ENCODE results near the gene CARD19. TPM values are rescaled to one million over a fixed set of nuclear protein-coding genes. Genes with fewer than 3 reads are reported as not detected.

Gene CARD19
- total RNA-seq, 2 experiments from 2014 or later: 80.4 to 83.5 TPM

- ChIA-PET CTCF (interaction anchor here (1.2 to 1.7 kb wide), 3 partner anchors 9 to 20 kb away, joined by 4 to 9 read pairs (median 5); no protein-coding TSS in a partner anchor), POLR2A (interaction anchor here (1.2 to 2.9 kb wide), 2 partner anchors 9 to 32 kb away, joined by 3 to 14 read pairs; no protein-coding TSS in a partner anchor)
- H3K4me3 Mint-ChIP-seq: no peak overlapping the region
- no peak for DNase-seq
- H3K36me3 Mint-ChIP-seq (ENCODE audit: low read depth): peaks cover 27% of the 10 kb centered on the region
- H3K9me3 Mint-ChIP-seq: no peaks in the 10 kb centered on the region
- peaks cover 61% of the 10 kb centered on the region for H3K4me1 Mint-ChIP-seq
- no peak overlapping the region for H3K27ac Mint-ChIP-seq
- H3K27me3 Mint-ChIP-seq: no peaks in the 10 kb centered on the region
Measured at GRCh38 chr9:93129286-93129685, 33.3 kb downstream of the CARD19 start.

GRCh38 chr9:93129691-93130500 is 33.9 kb downstream of the CARD19 start:
- Mint-ChIP-seq H3K4me3 (no peak overlapping the region), H3K9me3 (no peaks in the 10 kb centered on the region), H3K4me1 (peaks cover 66% of the 10 kb centered on the region), H3K27ac (no peak overlapping the region), H3K27me3 (no peaks in the 10 kb centered on the region), H3K36me3 (ENCODE audit: low read depth) (peaks cover 21% of the 10 kb centered on the region)
- DNase-seq: no peak
- CTCF ChIA-PET: interaction anchor here (1.2 to 1.8 kb wide), 4 partner anchors 9 to 21 kb away, joined by 4 to 9 read pairs (median 6); no protein-coding TSS in a partner anchor
- POLR2A ChIA-PET: interaction anchor here (2.9 kb wide), 1 partner anchor 10 kb away, joined by 14 read pairs; no protein-coding TSS in a partner anchor

GRCh38 chr9:93130861-93131481 is 35.0 kb downstream of the CARD19 start:
- no peaks in the 10 kb centered on the region for H3K9me3 Mint-ChIP-seq
- H3K4me1 Mint-ChIP-seq: peaks cover 66% of the 10 kb centered on the region
- peaks cover 14% of the 10 kb centered on the region for H3K36me3 Mint-ChIP-seq (ENCODE audit: low read depth)
- H3K27ac Mint-ChIP-seq: no peak overlapping the region
- H3K4me3 Mint-ChIP-seq: no peak overlapping the region
- ChIA-PET CTCF (interaction anchor here (1.8 kb wide), 1 partner anchor 22 kb away, joined by 8 read pairs; no protein-coding TSS in a partner anchor), POLR2A (interaction anchor here (2.9 kb wide), 1 partner anchor 11 kb away, joined by 14 read pairs; no protein-coding TSS in a partner anchor)
- DNase-seq: no peak
- no peaks in the 10 kb centered on the region for H3K27me3 Mint-ChIP-seq

GRCh38 chr9:93131599-93132286 is 35.7 kb downstream of the CARD19 start:
- H3K4me1 Mint-ChIP-seq: peaks cover 60% of the 10 kb centered on the region
- DNase-seq: no peak
- peaks cover 10% of the 10 kb centered on the region for H3K36me3 Mint-ChIP-seq (ENCODE audit: low read depth)
- ChIA-PET CTCF (interaction anchor here (1.8 kb wide), 1 partner anchor 23 kb away, joined by 8 read pairs; no protein-coding TSS in a partner anchor), POLR2A (interaction anchor here (0.7 to 2.9 kb wide), 3 partner anchors 12 to 106 kb away, joined by 3 to 14 read pairs (median 5); no protein-coding TSS in a partner anchor)
- H3K4me3 Mint-ChIP-seq: peak overlapping the region; percentile 84
- H3K9me3 Mint-ChIP-seq: no peaks in the 10 kb centered on the region
- H3K27ac Mint-ChIP-seq: peak overlapping the region; percentile 47
- H3K27me3 Mint-ChIP-seq: no peaks in the 10 kb centered on the region

GRCh38 chr9:93132287-93132927 is 36.4 kb downstream of the CARD19 start:
- Mint-ChIP-seq H3K27me3 (no peaks in the 10 kb centered on the region), H3K9me3 (no peaks in the 10 kb centered on the region), H3K36me3 (ENCODE audit: low read depth) (peaks cover 8% of the 10 kb centered on the region), H3K27ac (peak overlapping the region; percentile 73), H3K4me1 (peaks cover 54% of the 10 kb centered on the region), H3K4me3 (peak overlapping the region; percentile 84)
- no peak for DNase-seq
- CTCF ChIA-PET: no interaction called here
- POLR2A ChIA-PET: interaction anchor here (1.3 kb wide), 1 partner anchor 11 kb away, joined by 5 read pairs; no protein-coding TSS in a partner anchor

GRCh38 chr9:93132946-93133680 is 37.1 kb downstream of the CARD19 start:
- Mint-ChIP-seq H3K4me3 (peak overlapping the region; percentile 84), H3K4me1 (peaks cover 54% of the 10 kb centered on the region), H3K27ac (peak overlapping the region; percentile 73), H3K36me3 (ENCODE audit: low read depth) (peaks cover 8% of the 10 kb centered on the region), H3K27me3 (no peaks in the 10 kb centered on the region), H3K9me3 (no peaks in the 10 kb centered on the region)
- ChIA-PET CTCF (interaction anchor here (1.3 kb wide), 1 partner anchor 24 kb away, joined by 12 read pairs; no protein-coding TSS in a partner anchor), POLR2A (interaction anchor here (0.9 to 2.0 kb wide), 11 partner anchors 10 to 178 kb away, joined by 3 to 20 read pairs (median 5); partner anchors contain the start of gene CARD19)
- peak; percentile 63 for DNase-seq

GRCh38 chr9:93133681-93134014 is 37.6 kb downstream of the CARD19 start:
- peak overlapping the region; percentile 73 for H3K27ac Mint-ChIP-seq
- peaks cover 3% of the 10 kb centered on the region for H3K9me3 Mint-ChIP-seq
- DNase-seq: no peak
- H3K4me1 Mint-ChIP-seq: peaks cover 55% of the 10 kb centered on the region
- no peaks in the 10 kb centered on the region for H3K27me3 Mint-ChIP-seq
- H3K4me3 Mint-ChIP-seq: peak overlapping the region; percentile 84
- ChIA-PET POLR2A (interaction anchor here (0.6 to 2.0 kb wide), 16 partner anchors 10 to 320 kb away, joined by 3 to 20 read pairs (median 4); partner anchors contain the start of genes CARD19 and FAM120AOS), CTCF (interaction anchor here (0.9 to 1.3 kb wide), 3 partner anchors 25 to 69 kb away, joined by 3 to 12 read pairs (median 5); no protein-coding TSS in a partner anchor)
- peaks cover 7% of the 10 kb centered on the region for H3K36me3 Mint-ChIP-seq (ENCODE audit: low read depth)

- ChIA-PET POLR2A (interaction anchor here (0.6 to 2.0 kb wide), 18 partner anchors 9 to 809 kb away, joined by 3 to 20 read pairs (median 4); partner anchors contain the start of genes CARD19, CENPP and FAM120AOS), CTCF (interaction anchor here (0.9 to 1.3 kb wide), 3 partner anchors 25 to 69 kb away, joined by 3 to 12 read pairs (median 5); no protein-coding TSS in a partner anchor)
- peaks cover 3% of the 10 kb centered on the region for H3K9me3 Mint-ChIP-seq
- peak within 1 kb of the TSS; percentile 84 for H3K4me3 Mint-ChIP-seq
- H3K27ac Mint-ChIP-seq: peak within 1 kb of the TSS; percentile 73
- H3K4me1 Mint-ChIP-seq: peaks cover 54% of the 10 kb centered on the region
- DNase-seq: peak; percentile 77
- H3K36me3 Mint-ChIP-seq (ENCODE audit: low read depth): peaks cover 6% of the 10 kb centered on the region
- no peaks in the 10 kb centered on the region for H3K27me3 Mint-ChIP-seq
Measured at GRCh38 chr9:93134015-93134739, 38.2 kb downstream of the CARD19 start, which contains the start of gene NINJ1. NINJ1 (minus strand) TSS chr9:93134251; CDS start chr9:93134217, 34 bp downstream.

GRCh38 chr9:93134740-93135444 is 38.9 kb downstream of the CARD19 start:
- ChIA-PET CTCF (interaction anchor here (1.3 kb wide), 1 partner anchor 26 kb away, joined by 12 read pairs; no protein-coding TSS in a partner anchor), POLR2A (interaction anchor here (0.8 to 2.0 kb wide), 13 partner anchors 9 to 809 kb away, joined by 3 to 20 read pairs (median 5); partner anchors contain the start of genes CARD19, CENPP and FAM120AOS)
- H3K4me3 Mint-ChIP-seq: peak overlapping the region; percentile 70
- DNase-seq: no peak
- H3K27me3 Mint-ChIP-seq: no peaks in the 10 kb centered on the region
- H3K9me3 Mint-ChIP-seq: peaks cover 3% of the 10 kb centered on the region
- peaks cover 53% of the 10 kb centered on the region for H3K4me1 Mint-ChIP-seq
- H3K27ac Mint-ChIP-seq: peak overlapping the region; percentile 72
- H3K36me3 Mint-ChIP-seq (ENCODE audit: low read depth): peaks cover 6% of the 10 kb centered on the region

- Mint-ChIP-seq H3K27ac (no peak overlapping the region), H3K36me3 (ENCODE audit: low read depth) (peaks cover 4% of the 10 kb centered on the region), H3K27me3 (no peaks in the 10 kb centered on the region), H3K4me3 (no peak overlapping the region), H3K9me3 (peaks cover 3% of the 10 kb centered on the region), H3K4me1 (peaks cover 48% of the 10 kb centered on the region)
- no peak for DNase-seq
- POLR2A ChIA-PET: interaction anchor here (1.1 to 1.4 kb wide), 2 partner anchors 14 to 21 kb away, joined by 3 to 4 read pairs; no protein-coding TSS in a partner anchor
- CTCF ChIA-PET: no interaction called here
Measured at GRCh38 chr9:93136011-93136440, 40.0 kb downstream of the CARD19 start.

All from activated CD4-positive, alpha-beta memory T cell treated with anti-CD3 and anti-CD28 coated beads, Interleukin-2, amount 10 ng/mL, durations not matched to agents 7 days and 5 days (primary cell).